ENCODE results near the gene ADSS1. TPM values are rescaled to one million over a fixed set of nuclear protein-coding genes. Genes with fewer than 3 reads are reported as not detected.

The ADSS1 gene
- polyA plus RNA-seq, 2 donors = 5.8 to 10.2 TPM

- Histone ChIP-seq H3K27ac (ENCODE audit: low read depth in 2 of 2, low read length in 1 of 2) (no peak overlapping the region), H3K4me3 (ENCODE audit: low read depth in 1 of 2, low read length in 2 of 2) (no peak overlapping the region), H3K27me3 (ENCODE audit: control insufficient read depth in 1 of 2, insufficient read depth in 2 of 2, low read length in 2 of 2) (no peaks in the 10 kb centered on the region), H3K9me3 (ENCODE audit: control insufficient read depth in 2 of 2, insufficient read depth in 1 of 2, low read depth in 1 of 2, low read length in 1 of 2) (no peaks in the 10 kb centered on the region), H3K36me3 (ENCODE audit: control insufficient read depth in 2 of 2, insufficient read depth in 2 of 2, low read length in 1 of 2) (peaks cover 4 to 56% of the 10 kb centered on the region in 2 donors), H3K4me1 (ENCODE audit: control insufficient read depth in 2 of 2, insufficient read depth in 2 of 2, low read length in 1 of 2) (peaks cover 0 to 9% of the 10 kb centered on the region in 2 donors)
- 74 to 90% methylated on average over 18 of the region's 18 CpGs for WGBS, 2 donors
Observed at GRCh38 chr14:104715416-104715815, 8.6 kb upstream of the ADSS1 start.

GRCh38 chr14:104715871-104716270, 8.2 kb upstream of the ADSS1 start:
- Histone ChIP-seq H3K4me1 (ENCODE audit: control insufficient read depth in 2 of 2, insufficient read depth in 2 of 2, low read length in 1 of 2) (peaks cover 0 to 9% of the 10 kb centered on the region in 2 donors), H3K9me3 (ENCODE audit: control insufficient read depth in 2 of 2, insufficient read depth in 1 of 2, low read depth in 1 of 2, low read length in 1 of 2) (no peaks in the 10 kb centered on the region), H3K27ac (ENCODE audit: low read depth in 2 of 2, low read length in 1 of 2) (no peak overlapping the region), H3K4me3 (ENCODE audit: low read depth in 1 of 2, low read length in 2 of 2) (no peak overlapping the region), H3K27me3 (ENCODE audit: control insufficient read depth in 1 of 2, insufficient read depth in 2 of 2, low read length in 2 of 2) (no peaks in the 10 kb centered on the region), H3K36me3 (ENCODE audit: control insufficient read depth in 2 of 2, insufficient read depth in 2 of 2, low read length in 1 of 2) (peaks cover 4 to 51% of the 10 kb centered on the region in 2 donors)
- WGBS, 2 donors = 86 to 91% methylated on average over 12 of the region's 12 CpGs

GRCh38 chr14:104717137-104717536, 6.9 kb upstream of the ADSS1 start:
- Histone ChIP-seq H3K9me3 (ENCODE audit: control insufficient read depth in 2 of 2, insufficient read depth in 1 of 2, low read depth in 1 of 2, low read length in 1 of 2) (no peaks in the 10 kb centered on the region), H3K36me3 (ENCODE audit: control insufficient read depth in 2 of 2, insufficient read depth in 2 of 2, low read length in 1 of 2) (peaks cover under 1 to 39% of the 10 kb centered on the region in 2 donors)

GRCh38 chr14:104717646-104718045, 6.4 kb upstream of the ADSS1 start:
- Histone ChIP-seq H3K27ac (ENCODE audit: low read depth in 2 of 2, low read length in 1 of 2) (no peak overlapping the region), H3K4me1 (ENCODE audit: control insufficient read depth in 2 of 2, insufficient read depth in 2 of 2, low read length in 1 of 2) (peaks cover 0 to 10% of the 10 kb centered on the region in 2 donors), H3K4me3 (ENCODE audit: low read depth in 1 of 2, low read length in 2 of 2) (no peak overlapping the region), H3K36me3 (ENCODE audit: control insufficient read depth in 2 of 2, insufficient read depth in 2 of 2, low read length in 1 of 2) (peaks cover 0 to 37% of the 10 kb centered on the region in 2 donors), H3K9me3 (ENCODE audit: control insufficient read depth in 2 of 2, insufficient read depth in 1 of 2, low read depth in 1 of 2, low read length in 1 of 2) (no peaks in the 10 kb centered on the region), H3K27me3 (ENCODE audit: control insufficient read depth in 1 of 2, insufficient read depth in 2 of 2, low read length in 2 of 2) (no peaks in the 10 kb centered on the region)
- WGBS, 2 donors = 64 to 73% methylated on average over 20 of the region's 20 CpGs

More at GRCh38 chr14:104717137-104717536, 6.9 kb upstream of the ADSS1 start:
- Histone ChIP-seq H3K4me1 (ENCODE audit: control insufficient read depth in 2 of 2, insufficient read depth in 2 of 2, low read length in 1 of 2) (peaks cover 0 to 9% of the 10 kb centered on the region in 2 donors), H3K27me3 (ENCODE audit: control insufficient read depth in 1 of 2, insufficient read depth in 2 of 2, low read length in 2 of 2) (no peaks in the 10 kb centered on the region), H3K4me3 (ENCODE audit: low read depth in 1 of 2, low read length in 2 of 2) (no peak overlapping the region), H3K27ac (ENCODE audit: low read depth in 2 of 2, low read length in 1 of 2) (no peak overlapping the region)
- 87% methylated on average over 22 of the region's 22 CpGs for WGBS, 2 donors

- Histone ChIP-seq H3K4me1 (ENCODE audit: control insufficient read depth in 2 of 2, insufficient read depth in 2 of 2, low read length in 1 of 2) (peaks cover 0 to 14% of the 10 kb centered on the region in 2 donors), H3K27me3 (ENCODE audit: control insufficient read depth in 1 of 2, insufficient read depth in 2 of 2, low read length in 2 of 2) (no peaks in the 10 kb centered on the region), H3K36me3 (ENCODE audit: control insufficient read depth in 2 of 2, insufficient read depth in 2 of 2, low read length in 1 of 2) (peaks cover 0 to 32% of the 10 kb centered on the region in 2 donors), H3K9me3 (ENCODE audit: control insufficient read depth in 2 of 2, insufficient read depth in 1 of 2, low read depth in 1 of 2, low read length in 1 of 2) (no peaks in the 10 kb centered on the region), H3K4me3 (ENCODE audit: low read depth in 1 of 2, low read length in 2 of 2) (no peak overlapping the region), H3K27ac (ENCODE audit: low read depth in 2 of 2, low read length in 1 of 2) (no peak overlapping the region)
- WGBS, 2 donors = 88 to 92% methylated on average over 10 of the region's 10 CpGs
Observed at GRCh38 chr14:104718147-104718546, 5.9 kb upstream of the ADSS1 start.

- peaks cover 0 to 25% of the 10 kb centered on the region in 2 donors for H3K36me3 ChIP-seq (ENCODE audit: control insufficient read depth in 2 of 2, insufficient read depth in 2 of 2, low read length in 1 of 2)
- H3K4me1 ChIP-seq (ENCODE audit: control insufficient read depth in 2 of 2, insufficient read depth in 2 of 2, low read length in 1 of 2) = peaks cover 0 to 17% of the 10 kb centered on the region in 2 donors
- H3K9me3 ChIP-seq (ENCODE audit: control insufficient read depth in 2 of 2, insufficient read depth in 1 of 2, low read depth in 1 of 2, low read length in 1 of 2) = no peaks in the 10 kb centered on the region
- 84 to 86% methylated on average over 11 of the region's 11 CpGs for WGBS, 2 donors
- no peak overlapping the region for H3K4me3 ChIP-seq (ENCODE audit: low read depth in 1 of 2, low read length in 2 of 2)
- H3K27me3 ChIP-seq (ENCODE audit: control insufficient read depth in 1 of 2, insufficient read depth in 2 of 2, low read length in 2 of 2) = no peaks in the 10 kb centered on the region
- H3K27ac ChIP-seq (ENCODE audit: low read depth in 2 of 2, low read length in 1 of 2) = no peak overlapping the region
Observed at GRCh38 chr14:104718871-104719270, 5.2 kb upstream of the ADSS1 start.

GRCh38 chr14:104719343-104719742, 4.7 kb upstream of the ADSS1 start:
- H3K27ac ChIP-seq (ENCODE audit: low read depth in 2 of 2, low read length in 1 of 2) = no peak overlapping the region
- peaks cover 0 to 21% of the 10 kb centered on the region in 2 donors for H3K36me3 ChIP-seq (ENCODE audit: control insufficient read depth in 2 of 2, insufficient read depth in 2 of 2, low read length in 1 of 2)
- no peaks in the 10 kb centered on the region for H3K27me3 ChIP-seq (ENCODE audit: control insufficient read depth in 1 of 2, insufficient read depth in 2 of 2, low read length in 2 of 2)
- H3K4me3 ChIP-seq (ENCODE audit: low read depth in 1 of 2, low read length in 2 of 2) = no peak overlapping the region
- H3K9me3 ChIP-seq (ENCODE audit: control insufficient read depth in 2 of 2, insufficient read depth in 1 of 2, low read depth in 1 of 2, low read length in 1 of 2) = no peaks in the 10 kb centered on the region
- H3K4me1 ChIP-seq (ENCODE audit: control insufficient read depth in 2 of 2, insufficient read depth in 2 of 2, low read length in 1 of 2) = peaks cover 0 to 17% of the 10 kb centered on the region in 2 donors
- WGBS, 2 donors = 77 to 83% methylated on average over 15 of the region's 15 CpGs

- H3K4me1 ChIP-seq (ENCODE audit: control insufficient read depth in 2 of 2, insufficient read depth in 2 of 2, low read length in 1 of 2) = peaks cover 0 to 17% of the 10 kb centered on the region in 2 donors
- WGBS, 2 donors = 70 to 74% methylated on average over 18 of the region's 18 CpGs
- H3K9me3 ChIP-seq (ENCODE audit: control insufficient read depth in 2 of 2, insufficient read depth in 1 of 2, low read depth in 1 of 2, low read length in 1 of 2) = no peaks in the 10 kb centered on the region
- peaks cover 0 to 9% of the 10 kb centered on the region in 2 donors for H3K36me3 ChIP-seq (ENCODE audit: control insufficient read depth in 2 of 2, insufficient read depth in 2 of 2, low read length in 1 of 2)
- no peaks in the 10 kb centered on the region for H3K27me3 ChIP-seq (ENCODE audit: control insufficient read depth in 1 of 2, insufficient read depth in 2 of 2, low read length in 2 of 2)
- H3K4me3 ChIP-seq (ENCODE audit: low read depth in 1 of 2, low read length in 2 of 2) = no peak overlapping the region
- peak overlapping the region in 1 of 2 donors; percentile 15 for H3K27ac ChIP-seq (ENCODE audit: low read depth in 2 of 2, low read length in 1 of 2)
Observed at GRCh38 chr14:104721505-104722431, 2.3 kb upstream of the ADSS1 start.

GRCh38 chr14:104722938-104723650, 935 bp upstream of the ADSS1 start:
- Histone ChIP-seq H3K4me1 (ENCODE audit: control insufficient read depth in 2 of 2, insufficient read depth in 2 of 2, low read length in 1 of 2) (peaks cover 0 to 17% of the 10 kb centered on the region in 2 donors), H3K4me3 (ENCODE audit: low read depth in 1 of 2, low read length in 2 of 2) (peak overlapping the region; percentile 60 to 77), H3K27ac (ENCODE audit: low read depth in 2 of 2, low read length in 1 of 2) (no peak overlapping the region), H3K9me3 (ENCODE audit: control insufficient read depth in 2 of 2, insufficient read depth in 1 of 2, low read depth in 1 of 2, low read length in 1 of 2) (no peaks in the 10 kb centered on the region), H3K27me3 (ENCODE audit: control insufficient read depth in 1 of 2, insufficient read depth in 2 of 2, low read length in 2 of 2) (no peaks in the 10 kb centered on the region), H3K36me3 (ENCODE audit: control insufficient read depth in 2 of 2, insufficient read depth in 2 of 2, low read length in 1 of 2) (peaks cover 0 to 9% of the 10 kb centered on the region in 2 donors)
- 35 to 39% methylated on average over 25 to 26 of the region's 26 CpGs for WGBS, 2 donors

All from esophagus (tissue), 2 donors.